GM19193 (cell line): ENCODE measurements around the gene YRDC.

ENCODE experiments used
- POLR2A ChIP-seq: IDR thresholded peaks from 4 replicates; pipeline ENCODE4 v1.6.1; 2011; ENCODE audit not compliant: insufficient read depth, insufficient read length; ENCODE audit errors: extremely low read depth

The YRDC gene

GRCh38 chr1:37807555-37808368 is at the start of gene YRDC, which contains the start of gene C1orf122:
YRDC (minus strand) TSS chr1:37808208; CDS start chr1:37808180, 28 bp downstream.
C1orf122 (plus strand) TSS chr1:37807790; CDS start chr1:37808405, 615 bp downstream.
- TF ChIP-seq POLR2A: peak; percentile 84

- no peak for TF ChIP-seq POLR2A
These were observed 46.4 kb upstream of the YRDC start for GRCh38 chr1:37854406-37854805.

GRCh38 chr1:37853157-37853556 is 45.1 kb upstream of the YRDC start:
- TF ChIP-seq POLR2A: no peak

GRCh38 chr1:37851782-37852210 is 43.8 kb upstream of the YRDC start:
- no peak for TF ChIP-seq POLR2A

- no peak for TF ChIP-seq POLR2A
These were observed 43.3 kb upstream of the YRDC start for GRCh38 chr1:37851262-37851661.

GRCh38 chr1:37850352-37850955 is 42.4 kb upstream of the YRDC start:
- TF ChIP-seq POLR2A: no peak

- no peak for TF ChIP-seq POLR2A
These were observed 41.5 kb upstream of the YRDC start for GRCh38 chr1:37849480-37849879.

- no peak for TF ChIP-seq POLR2A
These were observed 38.8 kb upstream of the YRDC start for GRCh38 chr1:37846647-37847339.

GRCh38 chr1:37845786-37846185 is 37.8 kb upstream of the YRDC start:
- TF ChIP-seq POLR2A: no peak

GRCh38 chr1:37845049-37845646 is 37.1 kb upstream of the YRDC start:
- no peak for TF ChIP-seq POLR2A

- no peak for TF ChIP-seq POLR2A
These were observed 36.5 kb upstream of the YRDC start for GRCh38 chr1:37844536-37844935.

- TF ChIP-seq POLR2A: no peak
These were observed 33.6 kb upstream of the YRDC start for GRCh38 chr1:37841652-37842051.

- no peak for TF ChIP-seq POLR2A
These were observed 32.7 kb upstream of the YRDC start for GRCh38 chr1:37840711-37841110.

- no peak for TF ChIP-seq POLR2A
These were observed 31.7 kb upstream of the YRDC start for GRCh38 chr1:37839676-37840075.

GRCh38 chr1:37836788-37837187 is 28.8 kb upstream of the YRDC start:
- TF ChIP-seq POLR2A: no peak
